HG02852 (cell line): Measurements from ENCODE around the gene KREMEN2.
A peak's percentile ranks its signal among the peaks of the same experiment; 100 is the strongest.

ENCODE experiments used
- ATAC-seq: cut with Tn5 transposase; IDR thresholded peaks from one replicate; pipeline ENCODE4 v1.9.1; 2021; ENCODE audit warnings: mild to moderate bottlenecking, moderate library complexity; ENCODE audit not compliant: unreplicated experiment

Gene KREMEN2

GRCh38 chr16:2976201-2976600 lies 12.1 kb downstream of the KREMEN2 start:
- no peak for ATAC-seq

DNA sequence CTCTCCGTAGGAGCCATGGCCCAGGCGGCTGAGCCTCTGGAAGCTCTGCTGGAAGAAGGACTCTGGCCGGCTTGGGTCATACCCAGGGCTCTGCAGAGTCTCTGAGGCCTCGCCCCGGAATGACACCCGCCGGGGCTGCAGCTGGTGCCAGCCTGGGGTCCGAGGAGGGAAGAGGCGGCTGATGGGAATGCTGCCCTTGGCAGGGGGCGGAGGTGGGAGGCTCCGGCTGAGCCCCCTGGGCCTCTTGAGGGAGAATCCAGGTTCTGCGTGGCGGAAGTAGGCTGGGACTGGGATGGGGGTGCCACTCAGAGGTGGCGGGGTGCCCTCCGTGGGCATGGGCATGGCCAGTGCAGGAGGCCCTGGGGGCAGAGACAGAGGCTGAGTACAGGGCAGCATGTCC lies 12.6 kb downstream of the KREMEN2 start:
- ATAC-seq, result no peak

DNA sequence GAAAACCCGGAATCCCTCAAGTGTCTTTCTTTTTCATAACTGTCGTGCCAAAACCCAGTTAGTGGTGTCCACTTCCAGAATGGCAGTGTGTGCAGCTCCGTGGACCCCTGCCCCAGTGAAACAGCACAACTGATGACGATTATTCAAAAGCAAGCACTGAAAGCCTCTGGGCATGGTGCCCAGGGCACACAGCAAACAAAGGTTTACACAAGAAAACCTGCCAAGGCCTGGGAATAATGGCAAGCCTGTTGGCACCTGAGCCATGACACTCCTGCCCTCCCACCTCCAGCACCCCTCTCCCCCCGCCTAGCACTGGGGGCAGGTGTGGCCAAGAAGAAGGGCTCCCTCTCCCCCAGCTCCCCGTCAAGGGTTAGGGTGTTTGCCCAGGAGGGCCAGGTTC lies 13.4 kb downstream of the KREMEN2 start:
- no peak for ATAC-seq

- ATAC-seq, result no peak
These were observed 15.7 kb downstream of the KREMEN2 start for GRCh38 chr16:2979669-2980226.

- peak; percentile 66 for ATAC-seq
These were observed 16.4 kb downstream of the KREMEN2 start, which contains the start of gene PKMYT1 for GRCh38 chr16:2980227-2981176. TSS of gene PKMYT1 (minus strand) at chr16:2980446. CDS start at chr16:2979657, 789 bp downstream.

- no peak for ATAC-seq
These were observed 17.3 kb downstream of the KREMEN2 start for GRCh38 chr16:2981177-2981898.

DNA sequence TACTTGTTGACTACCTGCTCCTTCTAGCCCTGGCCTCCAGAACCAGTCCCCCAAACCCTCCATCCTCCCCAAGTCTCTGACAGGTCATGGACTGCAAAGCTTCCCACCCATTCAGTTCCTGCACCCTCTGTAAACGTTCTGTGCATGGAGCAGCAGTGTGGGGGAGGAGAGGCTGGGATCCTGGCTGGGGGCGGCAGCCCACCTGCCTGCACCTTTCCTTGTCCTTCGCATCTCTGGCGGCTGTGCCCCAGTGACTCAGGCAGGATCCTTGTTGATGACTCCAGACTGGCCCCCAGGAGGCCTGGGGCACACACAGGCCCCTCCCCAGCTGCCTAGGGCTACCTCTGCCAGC lies 17.8 kb downstream of the KREMEN2 start:
- ATAC-seq, result no peak

DNA sequence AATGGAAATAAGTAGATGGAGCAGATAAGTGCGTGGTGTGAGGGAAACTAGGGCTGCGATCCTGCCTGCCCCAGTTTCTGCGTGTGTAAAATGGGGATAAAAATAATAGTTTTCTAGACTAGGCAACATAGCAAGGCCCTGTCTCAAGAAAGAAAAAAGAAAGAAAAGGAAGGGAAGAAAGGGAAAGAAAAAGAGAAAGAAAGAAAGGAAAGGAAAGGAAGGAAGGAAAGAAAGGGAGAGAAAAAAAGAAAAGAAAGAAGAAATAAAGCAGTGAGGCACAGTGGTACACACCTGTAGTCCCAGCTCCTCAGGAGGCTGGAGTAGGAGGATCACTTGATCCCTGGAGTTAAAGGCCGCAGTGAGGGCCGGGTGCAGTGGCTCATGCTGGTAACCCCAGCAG lies 18.3 kb downstream of the KREMEN2 start:
- ATAC-seq, result no peak

DNA sequence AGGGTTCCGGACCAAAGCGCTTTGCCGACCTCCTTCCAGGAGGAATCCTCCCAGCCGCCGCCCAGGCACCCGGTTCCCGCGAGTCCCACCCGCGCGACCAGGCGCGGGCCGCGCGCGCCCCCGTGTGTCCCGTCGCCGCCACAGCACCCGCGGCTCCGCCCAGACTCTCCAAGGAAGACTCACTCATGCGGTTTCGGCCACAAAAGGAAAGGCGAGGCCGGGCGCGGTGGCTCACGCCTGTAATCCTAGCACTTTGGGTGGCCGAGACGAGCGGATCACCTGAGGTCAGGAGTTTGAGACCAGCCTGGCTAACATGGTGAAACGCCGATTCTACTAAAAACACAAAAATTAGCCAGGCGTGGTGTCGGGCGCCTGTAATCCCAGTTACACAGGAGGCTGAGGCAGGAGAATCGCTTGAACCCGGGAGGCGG lies 19.6 kb downstream of the KREMEN2 start:
- ATAC-seq, result no peak

GRCh38 chr16:2985462-2985861 lies 21.4 kb downstream of the KREMEN2 start:
- ATAC-seq, result no peak

DNA sequence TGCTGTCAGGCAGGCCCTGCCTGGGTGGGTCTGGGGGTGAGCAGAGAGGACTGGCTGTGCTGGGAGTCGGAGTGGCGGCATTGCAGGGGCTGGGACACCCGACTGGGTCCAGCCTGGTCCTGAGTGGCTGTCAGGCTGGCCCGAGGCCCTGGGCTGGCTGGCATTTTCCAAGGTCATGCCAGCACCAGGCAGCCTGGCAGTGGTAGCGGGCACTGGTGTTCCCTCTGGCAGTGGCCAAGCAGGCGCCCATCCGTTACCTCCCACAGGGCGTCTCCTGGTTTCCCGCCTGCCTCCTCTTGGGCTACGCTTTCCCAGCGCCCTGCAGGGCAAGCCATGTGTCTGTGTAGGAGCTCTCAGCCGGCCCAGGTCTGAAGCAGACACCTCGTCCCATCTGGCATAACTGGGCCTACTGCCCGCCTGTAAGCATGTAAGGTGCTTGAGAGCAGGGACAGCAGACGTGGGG lies 21.8 kb downstream of the KREMEN2 start:
- no peak for ATAC-seq

DNA sequence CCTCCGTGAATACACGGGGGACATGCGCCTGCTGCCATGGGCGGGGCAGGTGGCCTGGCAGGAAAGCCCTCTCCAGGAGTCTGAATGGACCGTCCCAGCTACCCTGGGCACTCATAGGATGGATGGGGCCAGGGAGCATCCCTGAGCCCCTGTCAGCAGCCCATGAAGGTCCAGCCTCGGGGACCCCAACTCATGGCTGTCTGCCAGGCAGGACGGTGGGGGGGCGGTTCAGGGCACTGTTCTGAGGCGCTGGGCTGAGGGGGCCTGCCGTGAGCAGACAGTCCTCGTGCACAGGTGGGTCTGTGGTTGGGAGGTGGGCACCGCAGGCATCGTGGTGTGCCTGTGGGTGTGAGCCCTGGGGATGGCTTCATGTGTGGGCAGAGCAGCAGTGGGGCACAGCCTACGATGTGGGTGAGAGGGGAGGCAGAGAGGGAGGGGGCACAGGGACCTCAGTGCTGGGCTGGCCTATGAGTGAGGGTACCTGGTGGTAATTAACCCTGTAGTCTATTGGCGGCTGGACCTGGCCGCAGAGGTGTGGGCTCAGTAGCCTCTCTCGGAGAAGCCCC lies 22.6 kb downstream of the KREMEN2 start:
- no peak for ATAC-seq

DNA sequence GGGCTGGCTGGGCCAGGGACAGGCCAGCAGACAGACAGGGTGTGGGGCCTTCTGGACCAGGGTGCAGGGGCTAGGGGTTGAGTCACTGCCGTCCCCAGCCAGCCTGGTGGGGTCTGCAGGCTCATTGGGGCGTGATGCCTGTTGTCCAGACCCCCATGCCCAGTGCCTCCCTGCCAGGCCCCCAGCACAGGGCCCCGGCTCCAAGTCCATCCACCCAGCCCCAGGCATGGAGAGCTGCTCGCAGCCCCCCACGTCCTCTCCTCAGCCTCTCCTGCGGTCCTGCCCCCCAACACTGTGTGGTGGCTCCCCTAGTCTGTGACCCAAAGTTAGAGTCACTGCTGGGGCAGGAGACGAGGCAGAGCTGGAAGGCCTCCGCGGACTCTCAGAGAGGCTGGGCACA lies 23.2 kb downstream of the KREMEN2 start:
- no peak for ATAC-seq

DNA sequence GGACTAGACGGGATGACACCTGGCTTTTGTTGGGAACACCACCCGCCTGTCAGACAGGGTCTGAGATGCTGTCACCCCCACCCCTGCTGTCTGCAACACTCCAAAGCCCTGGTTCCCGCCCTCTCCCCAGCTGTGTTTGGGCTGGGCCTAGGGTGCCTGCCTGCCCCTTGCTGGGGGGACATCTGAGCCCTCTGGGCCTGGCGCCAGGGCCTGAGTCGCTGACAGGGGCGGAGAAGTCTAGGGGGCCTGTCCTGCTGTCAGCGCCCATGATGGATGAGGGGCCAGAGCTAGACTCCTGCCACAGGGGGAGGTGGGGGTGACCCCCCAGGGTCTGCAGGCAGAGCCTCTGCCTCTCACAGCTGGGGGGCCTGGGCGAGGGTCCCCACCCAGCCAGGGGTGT lies 23.8 kb downstream of the KREMEN2 start:
- no peak for ATAC-seq

- ATAC-seq, result no peak
These were observed 24.6 kb downstream of the KREMEN2 start for GRCh38 chr16:2988590-2989099.

DNA sequence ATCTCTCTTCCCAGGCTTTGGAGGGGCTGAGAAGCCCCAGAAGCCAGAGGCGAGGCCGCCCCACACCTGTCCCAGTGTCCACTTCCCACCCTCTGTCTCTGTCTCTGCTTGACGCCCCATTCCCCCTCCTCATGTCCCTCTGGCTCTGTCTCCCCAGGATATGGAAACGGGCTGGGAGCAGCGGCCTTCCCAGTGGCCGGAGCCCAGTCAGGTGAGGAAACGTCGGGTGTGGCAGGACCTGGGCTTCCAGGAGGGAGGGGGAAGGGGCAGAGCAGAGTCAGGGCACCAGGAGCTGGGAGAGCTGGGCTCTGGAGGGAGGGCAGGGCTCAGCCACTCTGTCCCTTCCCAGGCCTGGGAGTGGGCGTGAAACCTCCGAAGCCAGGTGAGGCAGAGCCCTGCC lies 26.8 kb downstream of the KREMEN2 start:
- ATAC-seq, result no peak

DNA sequence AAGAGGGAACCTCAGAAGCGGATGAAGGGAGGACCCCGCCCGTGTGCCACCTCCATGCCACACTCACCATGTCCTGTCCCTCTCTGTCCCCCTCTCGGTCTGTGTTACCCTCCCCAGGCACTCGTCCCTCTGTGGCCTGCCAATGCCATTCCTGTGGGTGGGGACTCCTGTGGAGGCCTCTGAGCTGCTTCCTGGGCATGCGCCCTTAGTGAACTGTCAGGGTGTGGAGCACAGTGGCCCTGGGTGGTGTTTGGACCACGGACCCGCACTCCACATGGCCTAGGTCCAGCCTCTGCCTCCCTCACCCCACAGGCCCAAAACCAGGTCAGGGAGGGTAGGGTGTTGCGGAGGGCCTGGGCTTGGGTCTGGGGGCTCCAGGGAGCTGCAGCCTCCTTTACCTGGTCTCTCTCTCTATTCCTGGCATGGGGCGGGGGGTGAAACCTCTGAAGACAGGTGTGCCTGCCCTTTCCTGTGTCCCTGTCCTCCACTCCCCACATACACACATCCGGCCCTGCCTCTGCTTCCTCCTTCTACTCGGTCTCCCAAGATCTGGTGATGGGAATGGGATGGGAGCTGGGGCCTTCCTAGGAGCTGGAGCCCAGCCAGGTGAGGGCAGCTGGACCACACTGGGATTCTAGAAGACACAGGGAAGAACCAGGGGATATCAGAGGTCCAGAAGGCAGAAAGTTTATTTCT lies 27.6 kb downstream of the KREMEN2 start:
- ATAC-seq, result no peak

DNA sequence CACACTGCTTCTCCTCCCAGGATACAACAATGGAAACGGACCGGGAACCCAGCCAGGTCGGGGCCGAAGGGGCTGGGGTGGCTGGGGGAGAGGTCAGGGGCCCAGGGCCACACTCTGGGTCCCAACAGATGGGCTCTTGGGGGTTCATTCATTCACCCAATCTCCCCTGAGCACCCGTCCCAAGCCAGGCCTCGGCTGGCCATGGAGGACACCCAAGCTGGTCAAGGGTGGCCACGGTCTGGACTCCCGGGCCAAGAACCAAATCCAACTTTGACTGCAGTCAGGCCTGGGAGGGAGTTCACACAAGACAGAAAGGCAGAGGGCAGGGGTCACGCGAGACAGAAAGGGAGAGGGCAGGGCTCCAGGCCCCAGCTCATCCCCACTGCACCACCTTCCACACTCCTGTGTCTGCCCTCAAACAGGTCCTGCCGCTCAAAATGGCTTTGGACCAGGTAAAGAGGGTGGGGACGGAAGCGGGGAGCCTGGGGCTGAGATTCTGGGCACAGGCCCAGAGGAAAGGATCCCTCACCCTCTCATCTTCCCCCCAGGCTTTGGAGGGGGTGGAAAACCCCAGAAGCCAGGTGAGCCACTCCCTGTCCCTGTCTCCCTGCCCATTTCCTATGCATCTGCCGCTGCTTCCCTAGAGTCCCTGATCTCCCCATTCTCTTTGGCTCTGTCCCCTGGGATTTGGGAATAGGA lies 28.5 kb downstream of the KREMEN2 start:
- no peak for ATAC-seq

DNA sequence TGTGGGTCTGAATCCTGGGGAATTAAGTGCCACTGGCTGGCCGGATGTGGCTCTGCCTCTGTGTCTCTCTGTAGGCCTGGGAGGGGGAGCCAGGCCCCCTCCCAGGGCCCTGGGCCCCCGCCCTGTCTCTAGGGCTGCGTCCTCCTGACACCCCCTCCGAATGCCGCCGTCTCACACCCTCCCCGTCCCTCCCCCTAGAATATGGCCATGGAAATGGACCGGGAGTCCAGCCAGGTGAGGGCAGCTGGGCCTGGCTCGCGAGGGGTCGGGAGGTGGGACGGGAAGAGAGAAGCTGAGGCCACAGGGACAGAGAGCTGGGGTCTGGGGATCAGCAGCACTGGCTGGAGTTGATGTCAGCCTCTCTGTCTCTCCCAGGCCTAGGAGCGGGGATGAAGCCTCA lies 32.2 kb downstream of the KREMEN2 start:
- ATAC-seq, result no peak

DNA sequence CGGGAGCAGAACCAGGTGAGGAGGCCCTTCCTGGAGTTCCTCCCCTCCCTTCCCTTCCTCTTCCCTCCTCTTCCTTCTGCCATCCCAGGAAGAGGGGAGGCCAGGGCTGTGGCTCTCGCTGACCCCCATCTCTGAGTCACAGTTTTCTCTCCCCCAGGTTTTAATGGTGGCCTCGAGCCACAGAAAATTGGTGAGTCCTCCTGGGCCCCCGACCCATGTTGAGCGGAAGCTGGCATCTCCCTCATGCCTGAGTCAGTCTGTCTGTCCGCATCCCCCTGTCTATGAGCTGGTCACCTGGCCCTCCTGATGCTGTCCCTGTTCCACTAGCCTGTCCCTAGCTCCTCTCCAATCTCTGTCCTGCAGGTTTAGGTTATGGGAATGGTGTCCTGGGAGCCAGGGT lies 35.9 kb downstream of the KREMEN2 start:
- no peak for ATAC-seq
